AML-193 (cell line): ENCODE measurements around the gene KLHL10.

ENCODE experiments used
- DNase-seq, 2 experiments: peaks; one replicate each; lab custom pipeline; 2025; lab: John Stamatoyannopoulos, UW

Gene KLHL10

GRCh38 chr17:41895617-41896016, 58.0 kb downstream of the KLHL10 start:
- DNase-seq = no peak

GRCh38 chr17:41896726-41897125, 59.1 kb downstream of the KLHL10 start:
- DNase-seq = no peak
